Activated CD4-positive, alpha-beta T cell treated with anti-CD3 and anti-CD28 coated beads for 48 hours (primary cell): Measurements from ENCODE around the gene GFER.
"Not testable (repeated sequence)": the region's sequence is repeated elsewhere in the genome, so short reads cannot be mapped to it uniquely, and the experiment has no call there.

Experiments
- DNase-seq: peaks from one replicate; pipeline ENCODE4 v3.0.0-alpha.2; 2020

The GFER gene

DNA sequence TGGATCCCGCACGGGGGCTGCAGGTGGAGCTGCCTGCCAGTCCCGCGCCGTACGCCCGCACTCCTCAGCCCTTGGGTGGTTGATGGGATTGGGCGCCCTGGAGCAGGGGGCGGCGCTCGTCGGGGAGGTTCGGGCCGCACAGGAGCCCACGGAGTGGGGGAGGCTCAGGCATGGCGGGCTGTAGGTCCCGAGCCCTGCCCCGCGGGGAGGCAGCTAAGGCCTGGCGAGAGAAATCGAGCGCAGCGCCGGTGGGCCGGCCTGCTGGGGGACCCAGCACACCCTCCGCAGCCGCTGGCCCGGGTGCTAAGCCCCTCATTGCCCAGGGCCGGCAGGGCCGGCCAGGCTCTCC, 25.9 kb upstream of the GFER start:
- not testable (repeated sequence) for DNase-seq

- no peak for DNase-seq
Observed at GRCh38 chr16:1958715-1959268, 25.2 kb upstream of the GFER start.

GRCh38 chr16:1959269-1960039, 24.5 kb upstream of the GFER start, which contains the start of gene NDUFB10:
Gene NDUFB10, plus strand, starts transcription at chr16:1959538. Its CDS starts 87 bp downstream, at chr16:1959625.
- DNase-seq = peak; percentile 95

GRCh38 chr16:1960665-1961630, 23.0 kb upstream of the GFER start:
- peak; percentile 76 for DNase-seq

GRCh38 chr16:1961651-1962067, 22.3 kb upstream of the GFER start:
- peak; percentile 59 for DNase-seq

DNA sequence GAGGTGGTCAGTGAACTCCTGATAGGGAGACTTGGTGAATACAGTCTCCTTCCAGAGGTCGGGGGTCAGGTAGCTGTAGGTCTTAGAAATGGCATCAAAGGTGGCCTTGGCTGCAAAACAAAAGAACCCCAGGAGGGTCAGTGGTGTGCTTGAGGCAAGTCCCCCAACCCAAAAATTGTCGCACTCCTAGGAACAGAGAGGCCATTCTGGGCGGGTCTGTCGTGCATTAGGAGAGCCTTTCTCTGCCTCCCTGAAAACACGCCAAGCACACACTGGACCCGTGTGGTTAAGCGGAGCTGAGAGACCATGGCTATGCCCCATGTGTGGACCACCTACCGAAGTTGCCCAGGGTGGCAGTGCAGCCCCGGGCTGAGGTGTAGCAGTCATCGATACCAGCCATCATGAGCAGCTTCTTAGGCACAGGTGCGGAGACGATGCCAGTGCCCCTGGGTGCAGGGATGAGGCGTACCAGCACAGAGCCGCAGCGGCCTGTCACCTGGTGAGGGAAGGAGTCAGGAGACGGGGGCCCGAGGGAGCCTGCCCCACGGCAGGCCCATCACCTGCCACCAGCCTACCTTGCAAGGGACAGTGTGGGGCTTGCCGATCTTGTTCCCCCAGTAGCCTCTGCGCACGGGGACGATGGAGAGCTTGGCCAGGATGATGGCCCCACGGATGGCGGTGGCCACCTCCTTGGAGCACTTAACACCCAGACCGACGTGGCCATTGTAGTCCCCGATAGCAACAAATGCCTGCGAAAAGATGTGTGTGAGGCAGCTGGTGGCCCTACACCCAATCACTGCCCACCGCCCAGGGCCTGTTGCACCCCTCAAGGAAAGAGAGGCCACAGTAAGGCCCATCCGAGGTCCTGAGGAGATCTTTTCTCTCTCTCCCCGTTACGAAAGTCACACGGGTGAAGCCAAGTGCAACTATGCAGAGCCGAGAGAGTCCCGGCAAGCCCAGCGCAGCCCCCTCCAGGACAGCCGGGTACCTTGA, 21.5 kb upstream of the GFER start:
- DNase-seq = peak; percentile 26

GRCh38 chr16:1963806-1964505, 20.0 kb upstream of the GFER start:
- peak; percentile 55 for DNase-seq

DNA sequence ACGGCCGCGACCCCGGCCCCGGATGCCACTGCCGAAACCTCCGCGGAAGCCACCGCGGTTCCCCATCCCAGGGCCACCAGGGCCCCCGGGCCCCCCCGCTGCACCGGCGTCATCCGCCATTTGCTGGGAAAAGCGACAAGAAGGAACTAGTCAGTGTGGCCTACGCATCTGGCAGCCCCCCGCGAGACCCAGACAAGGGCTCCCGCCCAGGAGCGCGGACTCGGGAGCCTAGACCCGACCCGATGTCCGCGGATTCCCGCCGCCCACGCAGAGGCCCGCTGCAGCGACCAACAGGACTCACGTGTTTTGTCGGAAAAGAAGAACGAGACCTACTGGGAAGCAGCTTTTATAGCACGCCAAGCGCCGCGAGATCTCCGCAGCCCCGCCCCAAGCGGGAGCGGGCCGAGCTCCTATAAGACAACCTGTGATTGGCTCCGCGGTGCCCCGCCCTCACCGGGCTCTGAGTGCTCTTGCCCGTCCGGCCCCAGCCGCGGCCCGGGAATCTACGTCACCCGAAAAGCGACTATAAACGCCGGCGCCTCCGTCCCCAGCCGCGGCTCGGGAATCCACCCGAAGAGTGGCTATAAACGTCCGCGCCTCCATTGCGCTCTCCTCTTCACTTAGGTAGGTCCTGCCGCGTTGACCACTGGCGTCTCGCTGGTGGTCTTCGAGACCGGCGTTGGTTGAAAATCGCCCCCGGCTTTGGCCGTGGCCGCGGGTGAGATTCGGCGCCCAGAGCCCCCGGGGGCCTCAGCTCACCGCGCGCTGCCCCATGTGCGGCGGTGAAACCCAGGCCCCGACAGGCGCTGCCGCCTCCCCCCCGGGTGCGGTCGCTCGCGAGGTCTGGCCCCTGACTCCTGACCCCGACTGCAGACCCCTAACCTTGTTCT, 19.2 kb upstream of the GFER start, which contains the start of gene RPS2:
Gene RPS2, minus strand, starts transcription at position 321 of the 890 bp plus-strand sequence. Its CDS starts 201 bp downstream, at position 120.
- peak; percentile 99 for DNase-seq

GRCh38 chr16:1965396-1966001, 18.5 kb upstream of the GFER start:
- DNase-seq = peak; percentile 31

DNA sequence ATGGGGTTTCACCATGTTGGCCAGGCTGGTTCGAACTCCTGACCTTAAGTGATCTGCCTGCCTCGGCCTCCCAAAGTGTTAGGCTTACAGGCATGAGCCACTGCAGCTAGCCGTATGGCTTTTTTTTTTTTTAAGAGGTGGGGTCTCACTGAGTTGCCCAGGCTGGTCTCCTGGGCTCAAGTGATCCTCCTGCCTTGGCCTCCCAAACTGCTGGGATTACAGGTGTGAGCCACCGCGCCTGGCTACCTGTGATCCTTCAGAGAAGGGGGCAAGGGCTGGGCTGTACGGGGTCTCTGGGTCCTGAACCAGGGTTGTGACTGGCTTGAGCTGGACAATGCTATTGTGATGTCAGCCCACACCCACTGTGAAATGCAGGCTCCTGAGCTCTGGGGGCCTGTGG, 17.5 kb upstream of the GFER start, which contains the start of gene RNF151:
Gene RNF151, plus strand, starts transcription at position 397 of the 400 bp plus-strand sequence. CDS start 26 bp downstream, outside the sequence.
- DNase-seq = no peak

DNA sequence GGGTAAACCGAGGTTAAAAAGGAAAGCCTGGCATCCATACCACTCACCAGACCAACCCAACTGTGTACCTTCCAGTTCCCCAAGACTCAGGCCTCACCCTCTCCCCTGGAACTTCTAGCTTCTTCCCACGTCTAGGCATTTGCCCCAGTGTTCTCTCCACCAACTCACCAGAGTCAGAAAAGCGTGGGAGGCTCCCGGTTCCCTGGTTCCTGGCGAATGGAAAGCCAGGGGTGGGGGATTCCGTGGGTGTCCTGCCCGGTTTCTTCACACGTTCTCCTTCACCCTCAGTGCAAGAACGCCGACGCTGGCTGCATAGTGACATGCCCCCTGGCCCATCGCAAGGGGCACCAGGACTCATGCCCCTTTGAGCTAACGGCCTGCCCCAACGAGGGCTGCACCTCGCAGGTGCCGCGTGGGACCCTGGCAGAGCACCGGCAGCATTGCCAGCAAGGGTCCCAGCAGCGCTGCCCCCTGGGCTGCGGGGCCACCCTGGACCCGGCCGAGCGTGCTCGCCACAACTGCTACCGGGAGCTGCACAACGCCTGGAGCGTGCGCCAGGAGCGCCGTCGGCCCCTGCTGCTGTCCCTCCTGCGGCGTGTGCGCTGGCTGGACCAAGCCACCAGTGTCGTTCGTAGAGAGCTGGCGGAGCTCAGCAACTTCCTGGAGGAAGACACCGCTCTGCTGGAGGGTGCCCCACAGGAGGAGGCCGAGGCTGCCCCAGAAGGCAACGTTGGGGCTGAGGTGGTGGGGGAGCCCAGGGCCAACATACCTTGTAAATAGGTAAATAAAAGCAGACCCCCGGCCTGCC, 15.6 kb upstream of the GFER start:
- DNase-seq = no peak

- peak; percentile 97 for DNase-seq
Observed at GRCh38 chr16:1971796-1972489, 12.1 kb upstream of the GFER start, which contains the start of gene TBL3. Gene TBL3, plus strand, starts transcription at chr16:1972053. Its CDS starts 112 bp downstream, at chr16:1972165.

GRCh38 chr16:1972490-1972877, 11.5 kb upstream of the GFER start:
- DNase-seq = peak; percentile 42

DNA sequence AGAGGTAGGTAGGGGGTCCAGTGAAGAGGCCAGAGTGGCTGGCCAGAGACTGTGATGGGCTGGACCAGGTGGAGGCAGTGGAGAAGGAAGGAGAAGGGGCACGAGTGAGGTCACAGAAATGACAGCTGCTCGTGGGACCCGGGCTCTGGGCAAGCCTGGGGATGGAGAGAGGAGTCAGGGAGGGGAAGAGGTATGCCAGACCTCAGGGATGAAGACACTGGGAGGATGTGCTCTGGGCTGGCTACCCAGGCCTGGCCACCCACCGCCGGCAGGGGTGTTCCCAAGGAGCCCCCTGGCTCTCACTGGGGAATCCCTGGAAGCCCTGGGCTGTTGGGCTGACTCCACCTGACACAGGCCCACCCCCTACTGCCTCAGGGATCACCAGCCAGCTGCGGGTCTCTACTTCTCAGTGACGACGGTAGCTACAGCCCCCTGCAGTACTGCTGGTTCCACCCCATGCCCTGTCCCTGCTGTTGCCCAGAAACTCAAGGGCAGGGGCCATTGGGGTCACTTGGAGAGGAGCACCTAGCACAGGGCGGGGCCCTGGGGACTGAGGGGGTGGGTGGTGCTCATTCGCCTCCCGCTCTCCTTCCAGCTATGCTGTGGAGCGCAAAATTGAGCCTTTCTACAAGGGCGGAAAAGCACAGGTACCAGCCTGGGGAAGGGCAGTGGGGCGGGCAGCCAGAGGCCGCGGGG, 10.4 kb upstream of the GFER start:
- DNase-seq = no peak

GRCh38 chr16:1974157-1975070, 9.6 kb upstream of the GFER start:
- DNase-seq = no peak
